Measurements from ENCODE around the gene FBRSL1. TPM values are rescaled to one million over a fixed set of nuclear protein-coding genes. Genes with fewer than 3 reads are reported as not detected.

The FBRSL1 gene
- total and polyA plus RNA-seq, 4 donors, result 2.5 to 35.5 (median 5.6) TPM

GRCh38 chr12:132481771-132482745 lies 7.9 kb upstream of the FBRSL1 start:
- H3K4me3 ChIP-seq (ENCODE audit: low read depth in 1 of 3, low read length in 3 of 3), result no peak overlapping the region
- no peak for DNase-seq (ENCODE audit: low spot score)

More at GRCh38 chr12:132481771-132482745, 7.9 kb upstream of the FBRSL1 start:
- Histone ChIP-seq H3K27ac (ENCODE audit: low read depth in 1 of 2, low read length in 2 of 2) (no peak overlapping the region), H3K9ac (ENCODE audit: low read depth in 1 of 2, low read length in 2 of 2) (no peak overlapping the region), H3K9me3 (ENCODE audit: control insufficient read depth in 4 of 4, low read length in 3 of 4) (no peaks in the 10 kb centered on the region), H3K27me3 (ENCODE audit: control insufficient read depth in 4 of 4, insufficient read depth in 4 of 4, low read length in 3 of 4) (no peaks in the 10 kb centered on the region), H3K4me1 (ENCODE audit: control insufficient read depth in 4 of 4, insufficient read depth in 4 of 4, low read length in 3 of 4) (no peaks in the 10 kb centered on the region), H3K36me3 (ENCODE audit: control insufficient read depth in 4 of 4, insufficient read depth in 3 of 4, low read depth in 1 of 4, low read length in 3 of 4) (no peaks in the 10 kb centered on the region)
- TF ChIP-seq ATF3 (IDR thresholded peaks at IDR 0.05) (no peak), EGR1 (IDR thresholded peaks at IDR 0.05; ENCODE audit: low read depth in 2 of 2) (no peak), TAF1 (conservative IDR thresholded peaks at IDR 0.05) (no peak), JUND (IDR thresholded peaks at IDR 0.05) (no peak), RXRA (IDR thresholded peaks at IDR 0.05) (no peak), REST (IDR thresholded peaks at IDR 0.05) (no peak), YY1 (IDR thresholded peaks at IDR 0.05) (no peak), SP1 (IDR thresholded peaks at IDR 0.05) (no peak), NR2F2 (IDR thresholded peaks at IDR 0.05) (no peak), HNF4A (conservative IDR thresholded peaks at IDR 0.05) (no peak), FOXA1 (IDR thresholded peaks at IDR 0.05) (no peak), RAD21 (IDR thresholded peaks at IDR 0.05) (no peak), GABPA (IDR thresholded peaks at IDR 0.05 in 1 of 2, conservative IDR thresholded peaks at IDR 0.05 in 1 of 2) (no peak), MAX (IDR thresholded peaks at IDR 0.05) (no peak), FOXA2 (IDR thresholded peaks at IDR 0.05) (no peak), HNF4G (IDR thresholded peaks at IDR 0.05) (no peak), CTCF (IDR thresholded peaks at IDR 0.05; ENCODE audit: low read depth, low read length, missing input control) (no peak)
- 85% methylated on average over 31 of the region's 31 CpGs for WGBS

All from liver (tissue), 9 donors.